Left ventricle myocardium superior (tissue), 1 donor: Measurements from ENCODE around the gene COMMD10. TPM values are rescaled to one million over a fixed set of nuclear protein-coding genes. Genes with fewer than 3 reads are reported as not detected.

Experiments used
- ATAC-seq: fragments of 200-7000 bp; cut with Tn5 transposase; one replicate; pipeline ENCODE4 v1.9.1; 2020; ENCODE audit warnings: mild to moderate bottlenecking, moderate library complexity
- DNase-seq: peaks from one replicate; pipeline ENCODE4 v3.0.0-alpha.2; 2020
- intact Hi-C: fragments of 100-400 bp; cut with micrococcal nuclease; formaldehyde crosslinking; loops from one replicate; pipeline ENCODE4 v1.11.0; 2022
- total RNA-seq: library from RNA; stranded (reverse); fragmentation: NEBNext Ultra II Directional; extraction: Animal tissue kit (Norgen Biotek cat#: 25700); gene quantifications from one replicate; pipeline ENCODE4 v1.2.1, GENCODE V29; 2021
- donor health status: DM: no; HTN: yes; CAD: no; lungs with severe emphysema.

The COMMD10 gene
- total RNA-seq, 1 donor from 2014 or later = 33.6 TPM

DNA sequence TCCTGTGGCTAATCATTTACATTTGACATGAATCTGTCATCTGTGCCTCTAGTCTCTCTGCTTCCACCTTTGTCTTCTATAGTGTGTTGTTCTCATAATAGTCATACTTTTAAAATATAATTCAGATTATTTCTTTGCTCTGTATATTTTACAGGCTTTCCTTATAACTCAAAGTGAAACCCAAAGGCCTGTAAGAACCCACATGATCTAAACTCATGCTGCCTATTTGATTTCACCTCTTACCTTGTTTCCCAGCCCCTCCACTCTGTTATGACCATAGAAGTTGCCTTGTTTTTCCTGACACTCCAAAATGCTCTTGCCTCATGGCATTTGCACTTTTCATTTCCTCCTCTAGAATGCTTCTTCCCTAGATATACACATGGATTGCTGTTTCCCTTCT, 74.2 kb downstream of the COMMD10 start:
- intact Hi-C loops = no loop called here
- no peak for ATAC-seq
- DNase-seq = no peak

DNA sequence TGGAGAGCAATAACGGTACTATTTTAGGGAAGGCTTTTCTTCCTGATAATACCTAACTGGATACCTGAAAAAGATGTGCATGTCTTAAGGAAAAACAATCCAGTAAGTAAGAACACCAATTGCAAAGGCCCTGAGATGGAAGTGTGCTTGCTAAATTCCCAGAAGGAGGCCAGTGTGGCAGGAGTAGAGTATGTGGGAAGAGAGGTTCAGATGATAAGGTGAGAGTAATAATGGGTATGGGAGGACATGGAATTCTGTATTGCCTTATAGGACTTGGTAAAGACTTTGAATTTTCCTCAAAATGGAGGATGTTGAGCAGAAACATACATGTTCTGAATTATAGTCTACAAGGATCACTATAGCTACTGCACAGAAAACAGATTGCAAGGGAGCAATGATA, 89.3 kb downstream of the COMMD10 start:
- no peak for ATAC-seq
- intact Hi-C loops = no loop called here
- DNase-seq = no peak

DNA sequence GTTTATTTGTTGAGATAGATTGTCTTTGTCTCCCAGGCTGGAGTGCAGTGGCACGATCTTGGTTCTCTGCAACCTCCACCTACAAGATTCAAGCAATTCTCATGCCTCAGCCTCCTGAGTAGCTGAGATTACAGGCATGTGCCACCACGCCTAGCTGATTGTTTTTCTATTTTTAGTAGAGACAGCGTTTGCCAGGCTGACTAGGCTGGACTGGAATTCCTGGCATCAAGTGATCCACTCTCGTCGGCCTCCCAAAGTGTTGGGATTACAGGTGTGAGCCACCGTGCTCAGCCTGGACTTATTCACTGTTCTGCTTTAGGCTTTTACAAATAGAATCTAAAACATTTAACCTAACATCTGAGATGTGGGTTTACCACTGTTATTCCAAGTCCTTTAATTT, 91.3 kb downstream of the COMMD10 start:
- DNase-seq (no peak), ATAC-seq (peak; percentile 45)
- intact Hi-C loops = no loop called here

- ATAC-seq (no peak), DNase-seq (no peak)
- intact Hi-C loops = no loop called here
These were observed 94.1 kb downstream of the COMMD10 start for GRCh38 chr5:116178925-116179324.

- intact Hi-C loops = no loop called here
- DNase-seq = no peak
- ATAC-seq = no peak
These were observed 124.3 kb downstream of the COMMD10 start for GRCh38 chr5:116209166-116209565.

DNA sequence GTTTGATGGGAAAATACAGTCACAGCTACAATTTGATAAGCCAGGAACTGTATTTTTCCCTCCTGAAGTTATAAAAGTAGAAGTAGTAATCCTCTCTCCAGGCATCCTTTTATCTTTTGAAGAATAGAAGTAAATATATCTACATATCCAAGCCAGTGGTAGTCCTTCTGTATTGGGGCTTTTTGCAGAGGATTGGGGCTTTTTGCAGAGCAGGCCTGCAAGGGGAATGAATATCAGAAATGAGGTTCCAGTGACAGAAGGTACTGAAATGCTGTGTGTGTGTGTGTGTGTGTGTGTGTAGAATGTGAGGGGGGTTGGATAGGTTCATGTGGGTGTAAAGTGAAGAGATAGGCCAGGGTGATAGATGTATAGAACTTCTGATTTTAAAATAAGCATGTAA, 127.4 kb downstream of the COMMD10 start:
- intact Hi-C loops = no loop called here
- ATAC-seq = no peak

GRCh38 chr5:116216246-116216645, 131.4 kb downstream of the COMMD10 start:
- intact Hi-C loops = no loop called here
- ATAC-seq = no peak
- DNase-seq = no peak

More for the DNA sequence above, 127.4 kb downstream of the COMMD10 start:
- no peak for DNase-seq

DNA sequence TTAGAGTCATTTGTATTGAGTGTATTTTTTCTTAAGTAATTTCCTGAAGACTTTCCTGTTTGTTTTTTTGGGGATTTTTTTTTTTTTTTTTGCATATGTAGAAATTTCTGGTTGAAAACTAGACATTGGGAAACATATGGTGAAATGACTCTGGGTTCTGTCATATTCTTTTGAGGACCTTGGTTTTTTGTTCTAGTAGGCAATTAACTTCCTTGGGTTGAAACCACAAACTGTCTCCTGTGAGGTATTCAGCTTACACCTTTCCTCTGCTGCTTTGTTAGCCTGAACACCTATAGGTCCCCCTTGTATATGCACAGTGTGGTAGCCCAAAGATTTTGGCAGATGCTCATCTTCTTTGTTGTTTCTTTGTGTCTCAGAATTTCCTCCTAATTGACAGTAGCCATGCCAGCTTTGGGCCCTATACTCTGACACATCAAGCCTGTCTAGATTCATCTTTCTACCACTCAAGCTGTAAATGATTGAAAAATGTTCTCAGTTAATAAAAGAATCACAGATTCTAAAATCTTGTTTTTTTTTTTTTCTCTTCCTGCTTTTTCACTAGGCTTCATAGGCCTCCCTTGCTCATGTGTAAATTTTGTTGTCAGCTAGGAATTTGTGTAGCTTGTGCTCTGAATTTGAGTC, 140.6 kb downstream of the COMMD10 start:
- DNase-seq = no peak
- intact Hi-C loops = no loop called here
- ATAC-seq = no peak

- no peak for ATAC-seq
- intact Hi-C loops = no loop called here
These were observed 144.4 kb downstream of the COMMD10 start for GRCh38 chr5:116229131-116229689.

GRCh38 chr5:116231288-116231687, 146.5 kb downstream of the COMMD10 start:
- DNase-seq = no peak
- intact Hi-C loops = no loop called here
- no peak for ATAC-seq

More at GRCh38 chr5:116229131-116229689, 144.4 kb downstream of the COMMD10 start:
- DNase-seq = no peak

DNA sequence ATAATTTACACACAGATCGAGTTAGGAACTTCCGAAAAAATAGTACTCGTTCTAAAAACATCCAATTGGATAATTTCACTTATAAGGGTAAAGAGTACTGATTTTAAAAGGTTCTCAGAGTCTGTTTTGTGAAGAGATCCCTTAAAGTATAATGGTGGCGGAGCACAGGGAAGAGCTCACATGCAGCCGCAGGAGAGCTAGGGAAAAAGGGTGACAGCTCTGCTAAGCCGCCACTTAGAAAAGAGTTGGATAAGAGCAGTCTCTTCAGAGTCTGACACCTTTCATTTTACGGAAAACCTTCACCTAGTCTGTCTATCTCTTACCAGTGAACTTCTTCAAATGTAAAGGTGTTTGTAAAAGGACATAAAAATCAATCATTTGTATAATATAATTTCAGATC, 149.9 kb downstream of the COMMD10 start:
- DNase-seq (no peak), ATAC-seq (no peak)
- intact Hi-C loops = no loop called here

DNA sequence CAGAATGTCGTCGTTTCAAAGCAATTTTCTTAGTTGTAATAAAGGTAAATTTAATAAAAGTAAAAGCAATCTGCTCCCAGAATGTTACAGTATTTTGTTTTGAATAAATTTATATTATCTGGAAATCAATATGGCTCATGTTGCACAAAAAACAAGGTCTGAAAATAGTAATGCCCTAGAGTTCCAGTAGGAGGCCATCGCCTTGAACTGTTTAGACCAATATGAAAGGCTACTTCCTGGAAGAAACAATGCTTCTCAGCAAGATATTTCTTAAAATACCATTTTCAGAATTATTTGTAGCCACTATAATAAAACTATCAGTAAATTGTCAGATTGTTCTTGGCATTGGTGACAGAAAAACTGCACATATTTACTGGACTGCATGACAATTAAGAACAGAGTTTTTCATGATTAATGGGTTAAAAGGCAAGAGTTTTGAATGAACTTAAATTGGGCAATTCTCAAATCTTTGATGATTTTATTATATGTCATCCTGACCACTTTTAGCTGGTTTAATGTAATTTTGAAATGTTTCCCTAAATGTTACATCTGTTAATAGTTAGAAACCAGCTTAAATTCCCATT, 153.2 kb downstream of the COMMD10 start:
- intact Hi-C loops = no loop called here
- DNase-seq (no peak), ATAC-seq (no peak)

- intact Hi-C loops = no loop called here
- no peak for ATAC-seq
- no peak for DNase-seq
These were observed 157.5 kb downstream of the COMMD10 start for GRCh38 chr5:116242343-116242742.

- ATAC-seq (no peak), DNase-seq (no peak)
- intact Hi-C loops = no loop called here
These were observed 163.6 kb downstream of the COMMD10 start for GRCh38 chr5:116248432-116248831.

DNA sequence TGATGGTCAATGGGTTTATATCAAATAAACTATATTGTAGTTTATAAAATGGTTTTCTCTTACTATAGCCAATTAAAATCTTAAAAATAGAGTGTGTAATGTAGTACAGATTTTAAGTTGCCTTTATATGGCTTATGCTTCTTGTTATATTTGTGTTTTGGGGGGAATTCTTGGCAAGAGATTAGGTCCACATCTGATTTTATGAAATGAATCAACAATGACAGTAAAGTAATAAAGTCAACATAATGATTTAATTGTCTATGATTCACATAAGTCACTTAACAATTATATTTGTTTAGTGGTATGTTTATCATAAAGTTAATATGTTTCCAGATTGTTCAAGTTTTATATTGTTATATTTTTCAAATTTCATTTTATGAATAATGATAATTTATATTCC, 164.8 kb downstream of the COMMD10 start:
- intact Hi-C loops = no loop called here
- no peak for ATAC-seq
- DNase-seq = no peak

- DNase-seq (no peak), ATAC-seq (peak; percentile 53)
- intact Hi-C loops = no loop called here
These were observed 171.9 kb downstream of the COMMD10 start for GRCh38 chr5:116256717-116257116.

DNA sequence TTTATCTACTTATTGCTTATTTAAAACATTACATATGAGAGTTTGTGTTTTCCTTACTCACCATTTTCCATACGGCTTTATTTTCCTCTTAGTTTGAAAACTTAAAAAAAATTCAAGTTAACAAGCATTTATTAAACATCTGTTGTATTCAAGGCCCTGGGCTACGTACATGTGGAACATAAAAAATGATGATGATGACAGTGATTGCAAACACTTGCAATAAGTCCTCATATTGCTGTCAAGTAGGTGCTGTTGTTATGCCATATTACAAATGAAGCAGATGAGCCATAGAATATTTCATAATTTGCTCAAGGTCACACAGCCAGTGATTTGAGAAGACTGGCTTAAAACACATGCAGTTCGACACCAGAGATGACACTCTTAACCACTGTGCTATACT, 180.6 kb downstream of the COMMD10 start:
- ATAC-seq = no peak
- no peak for DNase-seq
- intact Hi-C loops = no loop called here

DNA sequence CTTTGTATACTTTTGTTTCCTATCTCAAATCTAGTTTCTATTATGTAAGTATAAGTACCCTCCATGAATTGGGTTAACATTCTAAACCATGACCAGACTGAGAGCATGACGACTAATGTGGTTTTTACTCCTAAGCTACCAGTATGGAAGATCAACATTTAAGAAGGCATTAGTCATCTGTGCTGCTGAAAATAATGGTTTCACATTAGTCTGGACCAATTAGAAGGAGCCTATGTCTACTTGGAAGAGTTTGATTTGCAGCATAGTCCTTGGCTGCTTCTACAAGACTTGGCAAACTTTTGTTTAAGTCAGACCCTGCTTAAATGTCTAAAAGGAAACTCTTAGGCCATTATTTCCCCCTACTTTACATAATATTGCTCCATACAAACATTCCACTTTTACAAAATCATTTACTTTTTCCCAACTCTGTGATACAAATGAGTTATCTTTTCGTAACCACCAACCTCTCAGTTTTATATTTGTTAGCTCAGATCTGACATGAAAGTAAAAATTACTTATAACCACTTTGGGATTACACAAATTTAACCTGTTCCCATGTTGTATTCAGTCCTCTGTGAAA, 186.7 kb downstream of the COMMD10 start:
- intact Hi-C loops = no loop called here
- ATAC-seq = no peak
- no peak for DNase-seq

DNA sequence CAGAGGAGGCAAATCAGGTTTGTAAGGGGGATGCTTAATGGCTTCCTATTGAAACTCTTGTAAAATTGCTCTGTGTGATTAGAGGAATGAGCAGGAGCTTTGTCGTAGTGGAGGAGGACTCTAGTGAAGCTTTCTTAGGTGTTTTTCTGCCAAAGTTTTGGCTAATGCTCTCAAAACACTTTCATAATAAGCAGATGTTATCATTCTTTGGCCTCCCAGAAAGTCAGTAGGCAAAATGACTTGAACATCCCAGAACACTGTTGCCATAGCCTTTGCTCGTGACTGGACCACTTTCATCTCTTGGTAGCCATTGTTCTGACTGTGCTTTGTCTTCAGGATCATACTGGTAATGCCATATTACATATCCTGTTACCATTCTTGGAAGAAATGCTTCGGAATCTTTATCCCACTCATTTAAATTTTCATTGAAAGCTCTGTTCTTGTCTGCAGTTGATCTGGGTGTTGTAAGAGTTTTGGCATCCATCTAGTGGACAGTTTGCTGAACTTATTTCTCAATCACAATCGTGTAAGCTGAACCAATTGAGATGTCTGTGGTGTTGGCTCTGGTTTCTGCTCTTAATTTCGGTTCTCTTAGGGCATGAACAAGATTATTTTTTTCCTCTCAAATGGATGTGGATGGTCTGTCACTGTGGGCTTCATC, 187.6 kb downstream of the COMMD10 start:
- intact Hi-C loops = no loop called here
- peak; percentile 54 for ATAC-seq
- no peak for DNase-seq
